Measurements from ENCODE around the gene EXOC6B.

Gene EXOC6B

GRCh38 chr2:72727356-72727755, 98.5 kb downstream of the EXOC6B start:
- DNase-seq = no peak

- no peak for DNase-seq
Measured at GRCh38 chr2:72723769-72724370, 102.0 kb downstream of the EXOC6B start.

GRCh38 chr2:72722492-72723070, 103.3 kb downstream of the EXOC6B start:
- no peak for DNase-seq

DNA sequence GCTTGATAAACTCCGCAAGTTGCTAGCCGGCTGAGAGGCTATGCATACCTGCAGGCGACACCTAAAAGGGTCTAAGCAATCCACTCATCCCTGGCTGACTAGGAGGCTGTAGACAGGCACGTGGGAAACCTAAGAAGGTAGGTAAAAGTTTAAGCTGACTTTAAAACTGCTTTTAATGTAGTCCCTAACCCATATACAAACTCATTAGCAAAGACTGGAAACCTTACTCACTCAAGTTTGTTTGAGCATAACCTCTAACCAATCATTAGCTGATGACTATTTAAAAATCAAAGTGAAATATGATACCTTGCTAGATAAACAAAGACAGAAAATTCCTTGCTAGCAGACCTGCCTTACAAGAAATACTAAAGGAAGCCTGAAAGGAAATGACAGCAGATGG, 106.4 kb downstream of the EXOC6B start:
- no peak for DNase-seq

- no peak for DNase-seq
Measured at GRCh38 chr2:72718876-72719275, 107.0 kb downstream of the EXOC6B start.

DNA sequence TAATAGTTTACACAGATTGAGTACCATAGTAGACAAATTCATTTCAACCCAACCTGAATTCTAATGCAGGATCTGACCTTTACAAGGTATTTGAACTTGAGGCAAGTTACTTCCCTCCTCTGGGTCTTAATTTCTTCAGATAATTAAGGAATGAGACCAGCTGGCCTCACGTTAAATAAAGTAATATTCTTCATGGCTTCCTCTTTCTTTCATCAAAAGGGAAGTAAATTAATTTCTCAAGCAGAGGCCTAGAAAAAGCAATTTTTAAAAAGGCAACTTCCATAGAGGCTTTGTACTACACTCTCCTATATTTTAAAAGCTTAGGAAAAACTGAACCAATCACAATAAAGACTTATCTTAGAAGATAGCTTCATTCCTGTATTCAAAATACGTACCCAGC, 109.2 kb downstream of the EXOC6B start:
- peak; percentile 12 for DNase-seq

- DNase-seq = no peak
Measured at GRCh38 chr2:72713857-72714256, 112.0 kb downstream of the EXOC6B start.

- no peak for DNase-seq
Measured at GRCh38 chr2:72712977-72713376, 112.9 kb downstream of the EXOC6B start.

- DNase-seq = no peak
Measured at GRCh38 chr2:72712304-72712703, 113.5 kb downstream of the EXOC6B start.

DNA sequence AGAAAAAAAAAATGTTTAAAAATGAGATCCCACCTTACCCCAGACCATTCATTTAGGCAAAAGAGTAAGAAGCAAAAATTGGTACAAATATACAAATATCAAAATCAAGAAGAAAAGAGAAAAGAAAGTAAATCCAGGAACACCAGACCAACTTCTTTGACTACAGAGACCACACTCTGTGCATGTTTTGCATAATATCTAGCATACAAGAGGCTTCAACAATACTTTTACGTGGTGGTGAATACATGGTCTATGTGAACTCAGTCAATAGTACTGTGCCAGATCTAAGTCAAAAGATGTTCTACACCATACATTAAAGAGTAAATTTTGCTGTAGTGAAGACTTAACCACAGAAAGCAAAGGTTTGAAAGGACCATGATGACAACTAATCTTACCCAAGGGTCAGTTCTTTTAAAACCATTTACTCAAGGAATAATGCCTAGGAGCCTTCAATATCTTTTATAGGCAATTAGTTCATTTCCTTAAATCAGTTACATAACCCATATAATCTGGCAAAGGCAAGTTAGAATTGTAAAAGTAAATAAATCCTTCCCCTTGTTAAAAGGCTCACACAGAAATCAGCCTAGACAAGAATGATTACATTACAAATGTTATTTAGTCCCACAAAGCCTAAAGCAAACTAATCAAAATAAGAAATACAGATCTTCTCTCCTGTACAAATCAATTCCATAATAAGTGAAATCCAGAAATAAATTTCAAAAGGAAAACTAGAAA, 115.2 kb downstream of the EXOC6B start:
- no peak for DNase-seq

GRCh38 chr2:72708236-72708635, 117.6 kb downstream of the EXOC6B start:
- no peak for DNase-seq

GRCh38 chr2:72698300-72698699, 127.5 kb downstream of the EXOC6B start:
- DNase-seq = no peak

- DNase-seq = no peak
Measured at GRCh38 chr2:72696559-72696958, 129.3 kb downstream of the EXOC6B start.

DNA sequence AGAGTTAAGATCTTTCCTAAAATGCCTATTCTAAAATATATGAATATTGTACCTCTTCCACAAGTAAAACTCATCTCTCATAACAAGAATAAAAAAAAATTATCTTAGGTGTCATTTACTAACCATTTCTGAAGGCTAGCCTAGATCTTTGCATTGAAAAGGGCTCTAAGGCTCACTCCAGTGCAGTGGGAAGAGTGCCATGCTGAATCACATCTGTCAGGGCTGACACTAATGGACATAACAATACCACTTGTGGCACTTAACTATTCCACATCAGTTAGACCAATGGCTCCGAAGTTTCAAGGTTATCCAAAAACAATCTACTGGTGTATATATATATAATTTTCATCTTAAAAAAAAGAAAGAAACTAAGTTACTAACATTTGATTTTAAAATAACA, 130.2 kb downstream of the EXOC6B start:
- no peak for DNase-seq

GRCh38 chr2:72694715-72695496, 130.9 kb downstream of the EXOC6B start:
- no peak for DNase-seq

GRCh38 chr2:72689579-72690195, 136.1 kb downstream of the EXOC6B start:
- no peak for DNase-seq

DNA sequence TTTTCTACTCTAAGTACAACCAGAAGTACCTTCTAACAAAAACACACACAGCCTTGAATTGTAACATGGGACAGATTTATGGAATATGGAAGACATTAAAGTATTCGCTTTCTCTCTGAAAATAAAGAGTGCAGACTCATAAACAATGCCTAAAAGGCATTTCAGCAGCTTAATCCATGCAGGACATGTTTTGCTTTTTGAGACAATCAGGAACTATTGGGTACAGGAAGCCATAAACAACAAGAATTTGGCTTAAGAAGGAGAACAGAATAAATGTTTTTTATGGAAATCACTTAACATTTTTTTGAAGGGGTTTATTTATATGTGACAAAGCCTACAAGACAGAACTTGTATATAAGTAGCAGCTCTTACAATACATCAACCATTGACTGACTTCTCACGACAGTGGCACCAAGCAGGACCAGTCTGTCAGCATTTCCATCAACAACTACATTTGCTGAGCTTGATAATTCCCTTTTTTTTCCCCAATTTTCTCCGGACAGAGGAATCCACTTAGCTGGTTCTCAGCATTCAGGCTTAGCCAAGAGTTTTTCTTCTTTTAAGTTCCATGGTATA, 140.1 kb downstream of the EXOC6B start:
- no peak for DNase-seq

- DNase-seq = no peak
Measured at GRCh38 chr2:72682061-72682460, 143.8 kb downstream of the EXOC6B start.

DNA sequence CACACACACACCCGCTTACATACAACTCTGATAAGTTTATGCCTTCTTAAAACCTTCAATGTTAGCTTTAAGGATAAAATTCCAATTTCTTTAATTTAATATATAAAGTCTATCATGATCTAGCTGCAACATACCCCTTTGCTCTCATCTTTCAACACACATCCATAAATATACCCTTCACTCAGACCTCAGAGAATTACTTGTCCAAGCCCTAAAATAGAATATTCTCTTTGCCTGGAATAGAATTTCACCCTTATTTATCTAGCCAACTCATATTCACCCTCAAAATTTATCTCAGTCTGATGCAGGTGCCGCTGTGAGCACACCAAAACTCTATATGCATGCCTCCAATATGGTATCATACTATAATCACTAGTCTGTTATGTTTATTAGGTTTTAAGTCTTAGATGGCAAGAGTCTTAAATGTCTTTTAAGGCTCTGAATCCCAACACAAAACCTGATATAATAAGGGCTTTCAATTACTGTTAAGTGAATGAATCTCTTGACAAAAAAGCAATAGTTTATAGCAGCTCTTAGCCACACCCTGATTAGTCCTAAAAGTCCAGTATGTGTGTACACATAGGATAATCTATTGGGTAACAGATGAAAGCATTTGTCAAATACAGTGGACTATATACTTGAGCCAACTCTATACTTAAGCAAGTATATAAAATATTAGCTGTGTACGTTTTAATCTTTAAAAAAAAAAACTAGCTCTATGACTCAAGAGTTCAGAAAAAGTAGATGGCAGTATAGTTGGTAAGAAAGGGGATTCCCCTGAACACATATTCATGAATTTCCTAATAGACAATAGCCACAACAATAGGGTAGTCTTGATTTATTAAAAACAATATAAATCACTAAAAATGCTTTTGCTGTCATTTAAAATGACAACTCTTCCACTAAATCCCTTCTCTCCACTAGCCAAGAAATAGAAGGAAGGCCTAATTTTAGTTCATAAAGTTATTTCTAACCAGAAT, 144.5 kb downstream of the EXOC6B start:
- DNase-seq = no peak

- DNase-seq = no peak
Measured at GRCh38 chr2:72678024-72678423, 147.8 kb downstream of the EXOC6B start.

DNA sequence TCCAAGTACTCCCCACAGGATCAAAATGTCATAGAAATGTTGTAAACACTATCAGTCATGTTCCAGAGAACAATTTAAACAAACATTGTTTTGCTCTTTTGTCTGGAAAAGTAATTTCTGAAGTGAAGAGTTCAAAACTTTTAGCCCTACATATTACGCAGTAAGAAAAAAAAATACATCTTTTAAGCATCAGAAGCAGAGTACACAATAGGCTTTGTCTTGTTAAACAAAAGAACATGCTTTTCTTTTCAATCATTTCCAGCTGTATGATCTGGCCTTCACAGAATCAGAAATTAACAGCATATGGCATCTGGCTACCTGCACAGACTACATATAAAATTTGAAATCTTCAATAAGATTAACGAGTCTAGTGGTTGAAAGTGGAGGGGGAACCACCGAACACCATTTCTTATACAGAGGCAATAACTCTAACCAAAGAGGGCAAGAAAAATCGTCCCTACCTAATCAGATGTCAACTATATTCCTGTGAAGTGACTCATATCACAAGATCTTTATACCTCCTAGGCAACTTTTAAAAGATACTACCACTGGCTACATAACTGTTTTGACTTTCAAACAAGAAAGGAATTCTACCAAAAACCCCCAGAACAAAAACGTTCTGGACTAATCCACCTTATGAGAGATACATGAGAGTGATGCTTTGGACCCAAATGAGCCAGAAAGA, 149.3 kb downstream of the EXOC6B start:
- DNase-seq = no peak
